HepG2 (cell line): ENCODE data around the gene EFEMP2. TPM values are rescaled to one million over a fixed set of nuclear protein-coding genes. Genes with fewer than 3 reads are reported as not detected.
A peak's percentile ranks its signal among the peaks of the same experiment; 100 is the strongest.

Experiments used
- ATAC-seq: fragments of 200-7000 bp; cut with Tn5 transposase; 3 replicates; pipeline ENCODE4 v1.9.1; 2020; ENCODE audit warnings: mild to moderate bottlenecking, moderate library complexity
- BruUV-seq: library from RNA; stranded (reverse); fragments of 400-500 nt; replicated peaks from 2 replicates; lab custom pipeline; 2021; lab: Mats Ljungman, UMichigan
- CTCF ChIA-PET: fragments of 300-600 bp; formaldehyde crosslinking; extraction: SDS; loops from one replicate; lab custom pipeline; 2021; ENCODE audit warnings: low total read pairs, inconsistent platforms, low intra/inter-chr PET ratio; lab: Yijun Ruan, JAX
- POLR2A ChIA-PET: fragments of 350-600 bp; sonication (Branson Sonifier 250); formaldehyde crosslinking; loops from one replicate; lab custom pipeline; 2020; ENCODE audit warnings: antibody characterized with exemption, inconsistent platforms; lab: Yijun Ruan, JAX
- DNase-seq: peaks from one replicate; pipeline ENCODE4 v3.0.0-alpha.2; 2015; ENCODE audit warnings: low spot score
- FAIRE-seq: peaks from 3 replicates; lab custom pipeline; 2011; peaks lifted over from hg19 to GRCh38; lab: Jason Lieb, UNC
- H2AFZ ChIP-seq: one replicate; pipeline ENCODE4 v1.6.1; 2011; ENCODE audit warnings: low read length, inconsistent platforms
- H3K27ac ChIP-seq: fragments of 300-600 bp; 3 replicates; pipeline ENCODE4 v1.8.0; 2011; ENCODE audit warnings: mixed run types, mild to moderate bottlenecking, mixed read lengths, low read length, inconsistent platforms; ENCODE audit not compliant: insufficient read depth; ENCODE audit errors: extremely low read length
- H3K27me3 ChIP-seq, 2 experiments: fragments of 200-600 bp in 1 of 2; 2 replicates in 1 of 2; 3 replicates in 1 of 2; pipeline versions ENCODE4 v1.6.0 to v1.8.0; 2011; ENCODE audit warnings: low read length in 2 of 2, mild to moderate bottlenecking in 2 of 2, moderate library complexity in 2 of 2, inconsistent platforms in 1 of 2; ENCODE audit not compliant: insufficient read depth in 2 of 2, control insufficient read depth in 1 of 2
- H3K36me3 ChIP-seq, 2 experiments: fragments of 200-600 bp in 1 of 2; replicated peaks in 1 of 2; 2 replicates in 1 of 2; 3 replicates in 1 of 2; pipeline versions ENCODE4 v1.5.1 to v1.8.0; 2011; ENCODE audit warnings: low read length in 2 of 2, inconsistent platforms in 1 of 2; ENCODE audit not compliant: insufficient read depth in 2 of 2, control insufficient read depth in 1 of 2
- H3K4me1 ChIP-seq: 2 replicates; pipeline ENCODE4 v1.5.1; 2012; ENCODE audit warnings: low read length, inconsistent platforms; ENCODE audit not compliant: insufficient read depth
- H3K4me2 ChIP-seq: 2 replicates; pipeline ENCODE4 v1.6.0; 2011; ENCODE audit warnings: low read depth, low read length, inconsistent platforms
- H3K4me3 ChIP-seq, 3 experiments: fragments of 200-600 bp in 1 of 3; sonication (generic), shearing (Covaris generic) in 1 of 3; replicated peaks in 1 of 3; 2 replicates each; pipeline ENCODE4 v1.5.1; 2011 to 2016; ENCODE audit warnings: low read length in 3 of 3, inconsistent platforms in 2 of 3, low read depth in 2 of 3, mild to moderate bottlenecking in 2 of 3, control low read depth in 1 of 3, mixed read lengths in 1 of 3; ENCODE audit not compliant: insufficient read depth in 1 of 3
- H3K79me2 ChIP-seq: one replicate; pipeline ENCODE4 v1.6.1; 2011; ENCODE audit warnings: low read length, inconsistent platforms; ENCODE audit not compliant: insufficient read depth
- H3K9ac ChIP-seq: 2 replicates; pipeline ENCODE4 v1.6.0; 2011; ENCODE audit warnings: mild to moderate bottlenecking, low read depth, low read length, inconsistent platforms; ENCODE audit not compliant: insufficient read depth
- H3K9me3 ChIP-seq: 2 replicates; pipeline ENCODE4 v1.5.1; 2012; ENCODE audit warnings: mild to moderate bottlenecking, low read length
- H4K20me1 ChIP-seq: 2 replicates; pipeline ENCODE4 v1.6.0; 2011; ENCODE audit warnings: inconsistent platforms, mild to moderate bottlenecking, low read length, moderate library complexity; ENCODE audit not compliant: insufficient read depth
- HMG20A ChIP-seq: IDR thresholded peaks from 2 replicates; pipeline ENCODE4 v1.6.1; 2016; ENCODE audit warnings: borderline replicate concordance
- HNF4G ChIP-seq, 2 experiments: sonication (generic) in 1 of 2; formaldehyde crosslinking in 1 of 2; IDR thresholded peaks; 2 replicates each; pipeline versions ENCODE4 v1.4.0 to v1.6.1; 2011 to 2020; ENCODE audit warnings: borderline replicate concordance in 2 of 2, low read depth in 2 of 2, mild to moderate bottlenecking in 2 of 2, low read length in 1 of 2, missing genetic modification reagents in 1 of 2, moderate library complexity in 1 of 2
- MXI1 ChIP-seq: IDR thresholded peaks from 3 replicates; pipeline ENCODE4 v1.6.1; 2012; ENCODE audit warnings: low read depth, low read length, inconsistent platforms, borderline replicate concordance
- PAX8 ChIP-seq: sonication (generic); formaldehyde crosslinking; IDR thresholded peaks from 2 replicates; pipeline ENCODE4 v1.8.0; 2022; ENCODE audit warnings: mild to moderate bottlenecking, missing genetic modification reagents, borderline replicate concordance
- TBX2 ChIP-seq: sonication (generic); formaldehyde crosslinking; IDR thresholded peaks from 2 replicates; pipeline ENCODE4 v1.5.0; 2020; ENCODE audit warnings: missing genetic modification reagents, mild to moderate bottlenecking, borderline replicate concordance
- TRAFD1 ChIP-seq: sonication (generic); formaldehyde crosslinking; IDR thresholded peaks from 2 replicates; pipeline ENCODE4 v1.5.1; 2020; ENCODE audit warnings: missing genetic modification reagents, mild to moderate bottlenecking, borderline replicate concordance
- YEATS2 ChIP-seq: sonication (generic); formaldehyde crosslinking; IDR thresholded peaks from 2 replicates; pipeline ENCODE4 v1.4.0; 2020; ENCODE audit warnings: missing genetic modification reagents, borderline replicate concordance
- ZBTB38 ChIP-seq: sonication (generic); formaldehyde crosslinking; IDR thresholded peaks from 2 replicates; pipeline ENCODE4 v1.5.1; 2020; ENCODE audit warnings: mild to moderate bottlenecking, missing genetic modification reagents
- ZFP37 ChIP-seq: sonication (generic); formaldehyde crosslinking; IDR thresholded peaks from 2 replicates; pipeline ENCODE4 v1.4.0; 2020; ENCODE audit warnings: missing genetic modification reagents, borderline replicate concordance
- ZKSCAN1 ChIP-seq: fragments of 150-350 bp; IDR thresholded peaks from 2 replicates; pipeline ENCODE4 v1.6.1; 2014; ENCODE audit warnings: low read length
- ZNF12 ChIP-seq: sonication (generic); formaldehyde crosslinking; IDR thresholded peaks from 2 replicates; pipeline ENCODE4 v1.5.0; 2020; ENCODE audit warnings: missing genetic modification reagents
- ZNF274 ChIP-seq: sonication (generic); formaldehyde crosslinking; IDR thresholded peaks from 2 replicates; pipeline ENCODE4 v1.5.1; 2020; ENCODE audit warnings: mild to moderate bottlenecking, missing genetic modification reagents
- ZNF337 ChIP-seq: sonication (generic); formaldehyde crosslinking; IDR thresholded peaks from 2 replicates; pipeline ENCODE4 v1.5.1; 2020; ENCODE audit warnings: missing genetic modification reagents, low read depth, mild to moderate bottlenecking, borderline replicate concordance
- ZNF33B ChIP-seq: sonication (generic); formaldehyde crosslinking; IDR thresholded peaks from 2 replicates; pipeline ENCODE4 v1.5.1; 2020; ENCODE audit warnings: mild to moderate bottlenecking, missing genetic modification reagents
- ZNF414 ChIP-seq: sonication (generic); formaldehyde crosslinking; IDR thresholded peaks from 2 replicates; pipeline ENCODE4 v1.5.0; 2020; ENCODE audit warnings: missing genetic modification reagents
- ZNF589 ChIP-seq: sonication (generic); formaldehyde crosslinking; conservative IDR thresholded peaks from 2 replicates; pipeline ENCODE4 v1.8.0; 2022; ENCODE audit warnings: mild to moderate bottlenecking, moderate library complexity, missing genetic modification reagents
- ZNF597 ChIP-seq: sonication (generic); formaldehyde crosslinking; IDR thresholded peaks from 2 replicates; pipeline ENCODE4 v1.5.0; 2020; ENCODE audit warnings: missing genetic modification reagents
- ZNF616 ChIP-seq: sonication (generic); formaldehyde crosslinking; IDR thresholded peaks from 2 replicates; pipeline ENCODE4 v1.5.0; 2020; ENCODE audit warnings: low read depth, mild to moderate bottlenecking, missing genetic modification reagents
- ZNF672 ChIP-seq: sonication (generic); formaldehyde crosslinking; IDR thresholded peaks from 2 replicates; pipeline ENCODE4 v1.8.1; 2022; ENCODE audit warnings: missing genetic modification reagents
- ZNF772 ChIP-seq: sonication (generic); formaldehyde crosslinking; IDR thresholded peaks from 2 replicates; pipeline ENCODE4 v1.5.0; 2020; ENCODE audit warnings: mild to moderate bottlenecking, missing genetic modification reagents
- ZNF841 ChIP-seq: sonication (generic); formaldehyde crosslinking; IDR thresholded peaks from 2 replicates; pipeline ENCODE4 v1.8.1; 2023; ENCODE audit warnings: missing genetic modification reagents, borderline replicate concordance
- WGBS: methylation state at CpG from one replicate; pipeline ENCODE4 v1.1.6; 2017; ENCODE audit warnings: low lambda C conversion rate; 5-methylcytosine and 5-hydroxymethylcytosine counted together
- in situ Hi-C: cut with HindIII; loops from 2 replicates; pipeline ENCODE4 v1.10.0; 2017; ENCODE audit warnings: low pct_unique_long_range_greater_than_20kb; ENCODE audit not compliant: extremely low pct_ligation_motif_present
- intact Hi-C: fragments of 100-400 bp; cut with micrococcal nuclease; formaldehyde crosslinking; loops from one replicate; pipeline ENCODE4 v1.10.0; 2022; ENCODE audit not compliant: unreplicated experiment
- polyA plus RNA-seq, 8 experiments: library from polyadenylated mRNA; depleted of rRNA in 3 of 8; stranded (reverse) in 7 of 8; unstranded in 1 of 8; fragments of >200 nt; fragmentation: Illumina TruSeq in 4 of 8; extraction: Trizol in 4 of 8; gene quantifications; 2 replicates each; pipeline versions ENCODE4 v1.2.1 to v1.2.3, GENCODE V29; 2011 to 2016; ENCODE audit warnings: low read depth in 4 of 8, missing spikeins in 1 of 8, mixed read lengths in 1 of 8; ENCODE audit not compliant: insufficient read depth in 1 of 8
- total RNA-seq, 5 experiments: library from RNA; depleted of rRNA; stranded (reverse); fragments of >200 nt; fragmentation: Illumina TruSeq; extraction: Trizol; gene quantifications; 2 replicates each; pipeline ENCODE4 v1.2.3, GENCODE V29; 2016; ENCODE audit warnings: low read depth in 1 of 5

The EFEMP2 gene
- total and polyA plus RNA-seq, 2 of the 13 experiments (the other 11 are each of a cell fraction or from before 2014, with no cell fraction given): 7.4 to 29.7 TPM

GRCh38 chr11:65892661-65893317 is 20.2 kb upstream of the EFEMP2 start:
- CTCF ChIA-PET: interaction anchor here (6.9 kb wide), 1 partner anchor 97 kb away, joined by 63 read pairs; no protein-coding TSS in a partner anchor
- no TSS peak for BruUV-seq
- no peak for ATAC-seq
- H3K79me2 ChIP-seq: peaks cover 27% of the 10 kb centered on the region
- H4K20me1 ChIP-seq: no peaks in the 10 kb centered on the region
- H3K9me3 ChIP-seq: no peaks in the 10 kb centered on the region
- intact Hi-C loops (no loop called here), in situ Hi-C loops (no loop called here)
- H3K9ac ChIP-seq: peak overlapping the region; percentile 90; the same call in 1 of the 2 replicates
- POLR2A ChIA-PET: interaction anchor here (1.5 to 7.6 kb wide), 7 partner anchors 8 to 72 kb away, joined by 4 to 95 read pairs (median 26); partner anchors contain the start of genes C11orf68, EFEMP2, FOSL1 and MUS81
- 94% methylated on average over 10 of the region's 10 CpGs for WGBS
- peaks cover 51% of the 10 kb centered on the region for H3K4me1 ChIP-seq
- H3K4me3 ChIP-seq: peak overlapping the region in 1 of 3 experiments; percentile 91; a peak in 1 of 6 replicates
- peak overlapping the region; percentile 77 for H3K27ac ChIP-seq
- no peak for FAIRE-seq
- no peak overlapping the region for H2AFZ ChIP-seq
- DNase-seq: no peak
- H3K36me3 ChIP-seq: peaks cover 8 to 18% of the 10 kb centered on the region in 2 experiments; a peak in 4 of 5 replicates
- H3K27me3 ChIP-seq: no peaks in the 10 kb centered on the region; a peak in 1 of 5 replicates
- peak overlapping the region; percentile 99 for H3K4me2 ChIP-seq
- TF ChIP-seq ZNF841 (CRISPR knock-in tag) (no peak), HMG20A (CRISPR knock-in tag) (no peak), TBX2 (CRISPR knock-in tag) (no peak), ZNF274 (CRISPR knock-in tag) (no peak), ZNF414 (CRISPR knock-in tag) (no peak), ZNF12 (no peak), YEATS2 (CRISPR knock-in tag) (no peak), ZNF772 (CRISPR knock-in tag) (no peak), PAX8 (CRISPR knock-in tag) (no peak), ZBTB38 (CRISPR knock-in tag) (0 out of 2 replicates have a peak, but pooled peaks have one; percentile 3), ZNF589 (CRISPR knock-in tag) (no peak), MXI1 (no peak), ZKSCAN1 (no peak), HNF4G (IDR thresholded peaks at IDR 0.05; ENCODE audit: borderline replicate concordance, low read depth, low read length) (no peak), HNF4G (CRISPR knock-in tag; IDR thresholded peaks at IDR 0.05; ENCODE audit: borderline replicate concordance, low read depth) (no peak), ZNF337 (CRISPR knock-in tag) (no peak), ZFP37 (CRISPR knock-in tag) (no peak), ZNF616 (CRISPR knock-in tag) (no peak), ZNF672 (CRISPR knock-in tag) (no peak), TRAFD1 (no peak), ZNF33B (CRISPR knock-in tag) (no peak), ZNF597 (CRISPR knock-in tag) (no peak)
